Panc1 (cell line): Measurements from ENCODE around the gene CLIC1. TPM values are rescaled to one million over a fixed set of nuclear protein-coding genes. Genes with fewer than 3 reads are reported as not detected.

Source experiments
- ATAC-seq: fragments of 200-7000 bp; cut with Tn5 transposase; 2 replicates; pipeline ENCODE4 v1.9.1; 2020; ENCODE audit warnings: mild to moderate bottlenecking, moderate library complexity
- BruUV-seq: library from RNA; stranded (reverse); fragments of 400-500 nt; replicated peaks from 2 replicates; lab custom pipeline; 2021; lab: Mats Ljungman, UMichigan
- CTCF ChIA-PET: fragments of 300-600 bp; sonication (Branson Sonifier 250); formaldehyde crosslinking; loops from one replicate; lab custom pipeline; 2022; ENCODE audit warnings: antibody characterized with exemption; lab: Charles Lee
- POLR2A ChIA-PET: fragments of 300-600 bp; sonication (Branson Sonifier 250); formaldehyde crosslinking; loops from one replicate; lab custom pipeline; 2022; ENCODE audit warnings: antibody characterized with exemption; lab: Charles Lee
- DNase-seq: peaks from one replicate; pipeline ENCODE4 v3.0.0-alpha.2; 2010; ENCODE audit warnings: low read depth, low spot score
- H3K27ac ChIP-seq: 2 replicates; pipeline ENCODE4 v1.5.1; 2011; ENCODE audit warnings: mild to moderate bottlenecking, low read length, inconsistent platforms
- H3K27me3 ChIP-seq: fragments of 200-500 bp; sonication (Bioruptor generic); 2 replicates; pipeline ENCODE4 v1.6.0; 2014; ENCODE audit warnings: low read length, inconsistent platforms; ENCODE audit not compliant: control insufficient read depth, insufficient read depth
- H3K36me3 ChIP-seq: fragments of 200-500 bp; sonication (Bioruptor generic); 2 replicates; pipeline ENCODE4 v1.5.1; 2014; ENCODE audit warnings: inconsistent platforms, mild to moderate bottlenecking, low read length, moderate library complexity; ENCODE audit not compliant: control insufficient read depth, insufficient read depth
- H3K4me1 ChIP-seq: 2 replicates; pipeline ENCODE4 v1.5.1; 2011; ENCODE audit warnings: inconsistent platforms, mild to moderate bottlenecking, low read length, moderate library complexity; ENCODE audit not compliant: control insufficient read depth, insufficient read depth
- H3K4me3 ChIP-seq, 2 experiments: 2 replicates each; pipeline ENCODE4 v1.5.1; 2011 to 2012; ENCODE audit warnings: low read depth in 2 of 2, low read length in 2 of 2, mild to moderate bottlenecking in 2 of 2, inconsistent platforms in 1 of 2, moderate library complexity in 1 of 2
- H3K9me3 ChIP-seq: fragments of 200-500 bp; sonication (Bioruptor generic); 2 replicates; pipeline ENCODE4 v1.5.1; 2014; ENCODE audit warnings: low read depth, mild to moderate bottlenecking, inconsistent platforms, low read length, moderate library complexity; ENCODE audit not compliant: control insufficient read depth, insufficient read depth
- POLR2AphosphoS5 ChIP-seq: IDR thresholded peaks from 2 replicates; pipeline ENCODE4 v1.6.1; 2012; ENCODE audit warnings: mild to moderate bottlenecking, low read depth, low read length, moderate library complexity
- SIN3A ChIP-seq: IDR thresholded peaks from 2 replicates; pipeline ENCODE4 v1.6.1; 2012; ENCODE audit warnings: low read depth, mild to moderate bottlenecking, low read length, moderate library complexity, borderline replicate concordance; ENCODE audit not compliant: insufficient read depth
- TCF7L2 ChIP-seq: IDR thresholded peaks from 2 replicates; pipeline ENCODE4 v1.6.1; 2011; ENCODE audit warnings: mild to moderate bottlenecking, low read depth, low read length, inconsistent platforms
- in situ Hi-C: cut with HindIII; loops from 2 replicates; pipeline ENCODE4 v1.10.0; 2016; ENCODE audit warnings: low sequenced_read_pairs, low pct_unique_long_range_greater_than_20kb
- intact Hi-C: fragments of 100-400 bp; cut with micrococcal nuclease; formaldehyde crosslinking; loops from one replicate; pipeline ENCODE4 v1.10.0; 2022; ENCODE audit not compliant: unreplicated experiment
- total RNA-seq: library from RNA; stranded (reverse); gene quantifications from one replicate; pipeline ENCODE4 v1.2.1, GENCODE V29; 2021; ENCODE audit not compliant: unreplicated experiment
- TF ChIP-seq, protein P1 (sequence below): fragments of 450-650 bp; IDR thresholded peaks from 2 replicates; pipeline ENCODE4 v1.5.1; 2017; ENCODE audit warnings: mild to moderate bottlenecking
- TF ChIP-seq, protein P2 (sequence below), 2 experiments: IDR thresholded peaks; 2 replicates each; pipeline ENCODE4 v1.6.1; 2011 to 2012; ENCODE audit warnings: low read depth in 2 of 2, control low read depth in 1 of 2, low read length in 1 of 2, mild to moderate bottlenecking in 1 of 2, moderate library complexity in 1 of 2; ENCODE audit not compliant: insufficient read depth in 1 of 2

CLIC1 gene
- total RNA-seq, 1 experiment from 2014 or later: 583 TPM

- TSS peak; percentile 59 for BruUV-seq
- ChIA-PET POLR2A (interaction anchor here (0.6 to 1.2 kb wide), 2 partner anchors 13 to 17 kb away, joined by 4 to 6 read pairs; no protein-coding TSS in a partner anchor), CTCF (interaction anchor here (0.6 to 1.3 kb wide), 2 partner anchors 9 to 13 kb away, joined by 3 to 10 read pairs; no protein-coding TSS in a partner anchor)
- H3K9me3 ChIP-seq: no peaks in the 10 kb centered on the region
- intact Hi-C loops: loop anchor here (10.0 kb wide), 1 partner anchor 47 kb away; the partner anchor contains the start of gene HSPA1B
- TF ChIP-seq, protein P1, sequence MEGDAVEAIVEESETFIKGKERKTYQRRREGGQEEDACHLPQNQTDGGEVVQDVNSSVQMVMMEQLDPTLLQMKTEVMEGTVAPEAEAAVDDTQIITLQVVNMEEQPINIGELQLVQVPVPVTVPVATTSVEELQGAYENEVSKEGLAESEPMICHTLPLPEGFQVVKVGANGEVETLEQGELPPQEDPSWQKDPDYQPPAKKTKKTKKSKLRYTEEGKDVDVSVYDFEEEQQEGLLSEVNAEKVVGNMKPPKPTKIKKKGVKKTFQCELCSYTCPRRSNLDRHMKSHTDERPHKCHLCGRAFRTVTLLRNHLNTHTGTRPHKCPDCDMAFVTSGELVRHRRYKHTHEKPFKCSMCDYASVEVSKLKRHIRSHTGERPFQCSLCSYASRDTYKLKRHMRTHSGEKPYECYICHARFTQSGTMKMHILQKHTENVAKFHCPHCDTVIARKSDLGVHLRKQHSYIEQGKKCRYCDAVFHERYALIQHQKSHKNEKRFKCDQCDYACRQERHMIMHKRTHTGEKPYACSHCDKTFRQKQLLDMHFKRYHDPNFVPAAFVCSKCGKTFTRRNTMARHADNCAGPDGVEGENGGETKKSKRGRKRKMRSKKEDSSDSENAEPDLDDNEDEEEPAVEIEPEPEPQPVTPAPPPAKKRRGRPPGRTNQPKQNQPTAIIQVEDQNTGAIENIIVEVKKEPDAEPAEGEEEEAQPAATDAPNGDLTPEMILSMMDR: no peak
- TF ChIP-seq POLR2AphosphoS5: no peak
- no peak for TF ChIP-seq SIN3A
- no peaks in the 10 kb centered on the region for H3K36me3 ChIP-seq
- H3K27ac ChIP-seq: peak overlapping the region; percentile 74
- peaks cover 31% of the 10 kb centered on the region for H3K4me1 ChIP-seq
- no peak for ATAC-seq
- DNase-seq: no peak
- H3K4me3 ChIP-seq: no peak overlapping the region
- no peaks in the 10 kb centered on the region for H3K27me3 ChIP-seq
- in situ Hi-C loops: no loop called here
These were observed 41.9 kb upstream of the CLIC1 start for GRCh38 chr6:31778193-31778592.

DNA sequence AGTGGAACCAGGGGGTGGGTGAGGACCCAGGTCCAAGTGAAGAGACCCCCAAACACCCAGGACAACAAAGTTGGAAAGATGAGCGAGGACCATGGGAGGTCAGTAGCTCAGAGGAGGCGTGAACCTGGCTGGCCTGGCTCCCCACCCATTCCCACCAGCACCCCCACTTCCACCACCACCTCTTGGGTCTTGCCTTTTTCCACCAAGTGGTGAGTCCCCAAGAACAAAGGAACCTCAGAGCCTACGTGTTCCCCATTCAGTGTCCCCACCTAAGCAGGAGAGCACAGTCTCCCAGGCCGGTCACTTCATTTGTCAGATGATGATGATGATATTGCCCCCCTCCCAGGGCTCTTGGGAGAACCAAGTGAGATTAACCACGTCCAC is 41.3 kb upstream of the CLIC1 start:
- POLR2A ChIA-PET: interaction anchor here (1.2 kb wide), 1 partner anchor 13 kb away, joined by 4 read pairs; no protein-coding TSS in a partner anchor
- Histone ChIP-seq H3K4me1 (peaks cover 31% of the 10 kb centered on the region), H3K27ac (peak overlapping the region; percentile 74), H3K4me3 (no peak overlapping the region), H3K36me3 (no peaks in the 10 kb centered on the region), H3K27me3 (no peaks in the 10 kb centered on the region), H3K9me3 (no peaks in the 10 kb centered on the region)
- ATAC-seq (no peak), DNase-seq (no peak)
- BruUV-seq: no TSS peak
- intact Hi-C loops: loop anchor here (10.0 kb wide), 1 partner anchor 47 kb away; the partner anchor contains the start of gene HSPA1B
- in situ Hi-C loops: no loop called here
- CTCF ChIA-PET: interaction anchor here (0.6 to 1.3 kb wide), 2 partner anchors 9 to 14 kb away, joined by 3 to 10 read pairs; no protein-coding TSS in a partner anchor
- TF ChIP-seq POLR2AphosphoS5 (no peak), SIN3A (no peak), TCF7L2 (no peak)
- TF ChIP-seq, protein P2, sequence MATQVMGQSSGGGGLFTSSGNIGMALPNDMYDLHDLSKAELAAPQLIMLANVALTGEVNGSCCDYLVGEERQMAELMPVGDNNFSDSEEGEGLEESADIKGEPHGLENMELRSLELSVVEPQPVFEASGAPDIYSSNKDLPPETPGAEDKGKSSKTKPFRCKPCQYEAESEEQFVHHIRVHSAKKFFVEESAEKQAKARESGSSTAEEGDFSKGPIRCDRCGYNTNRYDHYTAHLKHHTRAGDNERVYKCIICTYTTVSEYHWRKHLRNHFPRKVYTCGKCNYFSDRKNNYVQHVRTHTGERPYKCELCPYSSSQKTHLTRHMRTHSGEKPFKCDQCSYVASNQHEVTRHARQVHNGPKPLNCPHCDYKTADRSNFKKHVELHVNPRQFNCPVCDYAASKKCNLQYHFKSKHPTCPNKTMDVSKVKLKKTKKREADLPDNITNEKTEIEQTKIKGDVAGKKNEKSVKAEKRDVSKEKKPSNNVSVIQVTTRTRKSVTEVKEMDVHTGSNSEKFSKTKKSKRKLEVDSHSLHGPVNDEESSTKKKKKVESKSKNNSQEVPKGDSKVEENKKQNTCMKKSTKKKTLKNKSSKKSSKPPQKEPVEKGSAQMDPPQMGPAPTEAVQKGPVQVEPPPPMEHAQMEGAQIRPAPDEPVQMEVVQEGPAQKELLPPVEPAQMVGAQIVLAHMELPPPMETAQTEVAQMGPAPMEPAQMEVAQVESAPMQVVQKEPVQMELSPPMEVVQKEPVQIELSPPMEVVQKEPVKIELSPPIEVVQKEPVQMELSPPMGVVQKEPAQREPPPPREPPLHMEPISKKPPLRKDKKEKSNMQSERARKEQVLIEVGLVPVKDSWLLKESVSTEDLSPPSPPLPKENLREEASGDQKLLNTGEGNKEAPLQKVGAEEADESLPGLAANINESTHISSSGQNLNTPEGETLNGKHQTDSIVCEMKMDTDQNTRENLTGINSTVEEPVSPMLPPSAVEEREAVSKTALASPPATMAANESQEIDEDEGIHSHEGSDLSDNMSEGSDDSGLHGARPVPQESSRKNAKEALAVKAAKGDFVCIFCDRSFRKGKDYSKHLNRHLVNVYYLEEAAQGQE (IDR thresholded peaks at IDR 0.05; ENCODE audit: insufficient read depth in 1 of 2, low read depth in 2 of 2, low read length in 1 of 2): no peak
- TF ChIP-seq, protein P1: no peak
